Sigmoid colon (tissue), 4 donors: Measurements from ENCODE around the gene TRIP11.
"Not testable (repeated sequence)": the region's sequence is repeated elsewhere in the genome, so short reads cannot be mapped to it uniquely, and the experiment has no call there.

Experiments used
- CTCF ChIP-seq, 4 experiments: fragments of 450-650 bp in 3 of 4; fragments of 200-600 bp in 1 of 4; IDR thresholded peaks; one replicate each; pipeline ENCODE4 v1.5.1; 2016 to 2019; ENCODE audit warnings: antibody characterized with exemption in 4 of 4, mild to moderate bottlenecking in 3 of 4, moderate library complexity in 2 of 4
- EP300 ChIP-seq, 4 donors: sonication (generic); formaldehyde crosslinking; IDR thresholded peaks; one replicate each; pipeline ENCODE4 v1.6.1; 2017; ENCODE audit warnings: antibody characterized with exemption in 4 of 4

DNA sequence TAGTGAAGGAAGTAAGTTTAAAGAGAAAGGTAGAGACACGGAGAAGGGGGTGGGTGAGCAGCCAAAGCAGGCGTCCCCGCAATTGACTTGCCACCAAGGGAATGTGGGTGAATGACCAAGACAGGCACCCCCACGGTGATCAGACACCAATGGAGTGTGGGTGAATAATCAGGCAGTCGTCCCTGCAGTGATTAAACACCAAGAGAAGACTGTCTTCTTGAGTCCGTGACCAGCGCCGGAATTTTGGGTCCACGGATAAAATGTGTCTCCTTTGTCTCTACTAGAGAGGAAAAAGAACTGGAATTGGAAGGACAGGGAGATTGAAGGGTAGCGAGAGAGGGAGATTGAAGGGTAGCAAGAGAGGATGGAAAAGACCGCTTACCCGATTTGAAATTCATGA is 9.4 kb upstream of the TRIP11 start:
- not testable (repeated sequence) for TF ChIP-seq CTCF, EP300 (IDR thresholded peaks at IDR 0.05)
